Measurements from ENCODE around the gene TNFRSF4.

Gene TNFRSF4

GRCh38 chr1:1227386-1227785, 13.4 kb upstream of the TNFRSF4 start:
- no peaks in the 10 kb centered on the region for H3K27me3 ChIP-seq (replicated peaks in 2 of 5; ENCODE audit: control insufficient read depth in 4 of 5, insufficient read depth in 5 of 5, low read length in 4 of 5)
- ChIA-PET POLR2A (interaction anchor here (1.5 kb wide), 1 partner anchor 10 kb away, joined by 5 read pairs; no protein-coding TSS in a partner anchor), CTCF (interaction anchor here (1.3 to 1.7 kb wide), 2 partner anchors 106 to 243 kb away, joined by 4 read pairs; no protein-coding TSS in a partner anchor)
- H3K4me3 ChIP-seq (ENCODE audit: control insufficient read depth in 1 of 7, extremely low read depth in 1 of 7, insufficient read depth in 4 of 7, low read depth in 2 of 7, low read length in 6 of 7): no peak overlapping the region
- no peaks in the 10 kb centered on the region for H3K9me3 ChIP-seq (ENCODE audit: control extremely low read depth in 1 of 5, control insufficient read depth in 4 of 5, insufficient read depth in 2 of 5, low read depth in 1 of 5, low read length in 4 of 5)
- H3K36me3 ChIP-seq (ENCODE audit: control insufficient read depth in 4 of 4, insufficient read depth in 4 of 4, low read length in 3 of 4): peaks cover 5 to 72% (median 48%) of the 10 kb centered on the region in 4 experiments
- H3K27ac ChIP-seq (ENCODE audit: insufficient read depth in 1 of 2, low read depth in 1 of 2, low read length in 2 of 2, poor library complexity in 1 of 2, severe bottlenecking in 2 of 2): no peak overlapping the region
- DNase-seq: no peak
- WGBS (ENCODE audit: insufficient coverage): 97% methylated on average over 19 of the region's 25 CpGs
- H3K4me1 ChIP-seq (ENCODE audit: control extremely low read depth in 1 of 4, control insufficient read depth in 4 of 4, insufficient read depth in 4 of 4, low read length in 3 of 4): peaks cover 4 to 20% (median 18%) of the 10 kb centered on the region in 4 experiments

DNA sequence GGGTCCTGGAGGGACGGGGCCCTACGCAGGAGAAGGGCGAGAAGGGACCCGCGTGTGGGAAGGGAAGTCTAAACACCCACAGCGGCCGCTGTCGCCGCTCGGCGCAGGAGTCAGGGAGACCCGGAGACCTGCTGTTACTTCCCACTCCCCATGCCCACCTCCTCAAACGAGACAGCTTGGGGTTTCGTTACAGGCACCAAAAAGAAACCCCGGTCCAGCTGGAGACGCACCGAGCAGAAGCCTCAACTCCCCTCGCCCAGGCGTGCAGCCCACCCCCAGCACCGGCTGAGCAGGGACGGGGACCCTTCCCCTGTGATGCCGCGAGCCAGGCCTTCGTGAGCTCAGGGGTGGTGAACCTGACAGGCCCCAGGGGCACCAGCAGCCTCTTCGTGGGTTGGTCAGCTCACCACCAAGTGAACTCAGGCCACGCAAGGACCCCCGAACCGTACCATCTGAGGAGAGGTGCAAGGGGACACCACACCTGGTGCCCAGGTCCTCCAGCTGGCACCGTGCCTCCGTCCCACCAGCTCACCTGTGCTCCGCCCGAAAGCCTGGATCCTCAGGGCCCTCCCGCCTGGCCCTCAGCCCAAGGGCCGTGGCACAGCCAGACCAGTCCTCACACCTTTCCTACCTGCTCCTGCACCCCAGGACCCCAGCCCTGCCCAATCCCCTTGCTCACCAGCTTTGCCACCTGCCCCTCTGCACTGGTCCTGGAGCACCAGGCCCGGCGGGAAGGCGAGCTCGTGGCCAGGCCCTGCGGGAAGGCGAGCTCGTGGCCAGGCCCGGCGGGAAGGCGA, 12.8 kb upstream of the TNFRSF4 start:
- Histone ChIP-seq H3K36me3 (ENCODE audit: control insufficient read depth in 4 of 4, insufficient read depth in 4 of 4, low read length in 3 of 4) (peaks cover 5 to 77% (median 53%) of the 10 kb centered on the region in 4 experiments), H3K9me3 (ENCODE audit: control extremely low read depth in 1 of 5, control insufficient read depth in 4 of 5, insufficient read depth in 2 of 5, low read depth in 1 of 5, low read length in 4 of 5) (no peaks in the 10 kb centered on the region), H3K4me3 (ENCODE audit: control insufficient read depth in 1 of 7, extremely low read depth in 1 of 7, insufficient read depth in 4 of 7, low read depth in 2 of 7, low read length in 6 of 7) (no peak overlapping the region), H3K4me1 (ENCODE audit: control extremely low read depth in 1 of 4, control insufficient read depth in 4 of 4, insufficient read depth in 4 of 4, low read length in 3 of 4) (peaks cover 4 to 19% (median 17%) of the 10 kb centered on the region in 4 experiments), H3K27me3 (replicated peaks in 2 of 5; ENCODE audit: control insufficient read depth in 4 of 5, insufficient read depth in 5 of 5, low read length in 4 of 5) (no peaks in the 10 kb centered on the region), H3K27ac (ENCODE audit: insufficient read depth in 1 of 2, low read depth in 1 of 2, low read length in 2 of 2, poor library complexity in 1 of 2, severe bottlenecking in 2 of 2) (no peak overlapping the region)
- no peak for DNase-seq
- 97% methylated on average over 44 of the region's 44 CpGs for WGBS (ENCODE audit: insufficient coverage)
- ChIA-PET POLR2A (interaction anchor here (1.5 kb wide), 1 partner anchor 10 kb away, joined by 5 read pairs; no protein-coding TSS in a partner anchor), CTCF (interaction anchor here (1.1 to 3.1 kb wide), 4 partner anchors 104 to 242 kb away, joined by 3 to 9 read pairs (median 4); no protein-coding TSS in a partner anchor)

GRCh38 chr1:1225913-1226312, 12.0 kb upstream of the TNFRSF4 start:
- H3K4me1 ChIP-seq (ENCODE audit: control extremely low read depth in 1 of 4, control insufficient read depth in 4 of 4, insufficient read depth in 4 of 4, low read length in 3 of 4): peaks cover 3 to 14% (median 13%) of the 10 kb centered on the region in 4 experiments
- no peak overlapping the region for H3K4me3 ChIP-seq (ENCODE audit: control insufficient read depth in 1 of 7, extremely low read depth in 1 of 7, insufficient read depth in 4 of 7, low read depth in 2 of 7, low read length in 6 of 7)
- no peak for DNase-seq
- ChIA-PET CTCF (interaction anchor here (1.1 to 3.1 kb wide), 3 partner anchors 103 to 162 kb away, joined by 3 to 9 read pairs (median 4); no protein-coding TSS in a partner anchor), POLR2A (interaction anchor here (1.5 kb wide), 1 partner anchor 9 kb away, joined by 5 read pairs; no protein-coding TSS in a partner anchor)
- H3K27me3 ChIP-seq (replicated peaks in 2 of 5; ENCODE audit: control insufficient read depth in 4 of 5, insufficient read depth in 5 of 5, low read length in 4 of 5): no peaks in the 10 kb centered on the region
- H3K9me3 ChIP-seq (ENCODE audit: control extremely low read depth in 1 of 5, control insufficient read depth in 4 of 5, insufficient read depth in 2 of 5, low read depth in 1 of 5, low read length in 4 of 5): no peaks in the 10 kb centered on the region
- H3K27ac ChIP-seq (ENCODE audit: insufficient read depth in 1 of 2, low read depth in 1 of 2, low read length in 2 of 2, poor library complexity in 1 of 2, severe bottlenecking in 2 of 2): no peak overlapping the region
- H3K36me3 ChIP-seq (ENCODE audit: control insufficient read depth in 4 of 4, insufficient read depth in 4 of 4, low read length in 3 of 4): peaks cover 5 to 85% (median 55%) of the 10 kb centered on the region in 4 experiments
- WGBS (ENCODE audit: insufficient coverage): 94% methylated on average over 16 of the region's 18 CpGs

DNA sequence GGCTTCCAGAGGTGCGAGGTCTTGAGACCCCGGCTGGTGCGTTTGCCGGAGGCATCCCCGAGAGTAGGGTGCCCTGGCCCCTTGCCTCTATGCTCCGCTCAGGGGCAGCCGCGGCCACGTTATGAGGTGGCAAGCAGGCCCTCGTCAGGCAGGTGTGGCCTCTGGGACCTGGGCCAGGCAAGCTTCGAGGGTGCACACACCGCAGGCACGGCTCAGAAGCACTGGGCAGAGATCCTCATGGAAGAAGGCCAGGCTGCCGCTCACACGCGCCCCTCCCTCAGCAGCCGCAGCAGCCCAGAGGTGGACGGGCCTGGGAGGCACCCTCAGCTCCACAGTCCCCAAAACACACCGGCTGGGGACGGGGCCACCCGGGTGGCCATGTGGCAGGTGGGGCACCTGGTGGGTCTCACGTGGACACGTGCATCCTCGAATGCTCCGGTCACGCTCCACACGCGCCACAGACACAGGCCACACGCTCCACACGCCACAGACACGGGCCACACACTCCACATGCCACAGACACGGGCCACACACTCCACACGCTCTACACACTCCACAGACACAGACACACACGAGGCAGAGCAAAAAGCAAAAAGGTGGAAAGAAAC, 11.4 kb upstream of the TNFRSF4 start:
- Histone ChIP-seq H3K27me3 (replicated peaks in 2 of 5; ENCODE audit: control insufficient read depth in 4 of 5, insufficient read depth in 5 of 5, low read length in 4 of 5) (no peaks in the 10 kb centered on the region), H3K9me3 (ENCODE audit: control extremely low read depth in 1 of 5, control insufficient read depth in 4 of 5, insufficient read depth in 2 of 5, low read depth in 1 of 5, low read length in 4 of 5) (no peaks in the 10 kb centered on the region), H3K36me3 (ENCODE audit: control insufficient read depth in 4 of 4, insufficient read depth in 4 of 4, low read length in 3 of 4) (peaks cover 5 to 91% (median 57%) of the 10 kb centered on the region in 4 experiments), H3K27ac (ENCODE audit: insufficient read depth in 1 of 2, low read depth in 1 of 2, low read length in 2 of 2, poor library complexity in 1 of 2, severe bottlenecking in 2 of 2) (no peak overlapping the region), H3K4me1 (ENCODE audit: control extremely low read depth in 1 of 4, control insufficient read depth in 4 of 4, insufficient read depth in 4 of 4, low read length in 3 of 4) (peaks cover 0 to 9% (median 7%) of the 10 kb centered on the region in 4 experiments), H3K4me3 (ENCODE audit: control insufficient read depth in 1 of 7, extremely low read depth in 1 of 7, insufficient read depth in 4 of 7, low read depth in 2 of 7, low read length in 6 of 7) (no peak overlapping the region)
- ChIA-PET POLR2A (no interaction called here), CTCF (interaction anchor here (1.1 to 3.1 kb wide), 3 partner anchors 10 to 162 kb away, joined by 3 to 9 read pairs (median 4); no protein-coding TSS in a partner anchor)
- 95% methylated on average over 16 of the region's 34 CpGs for WGBS (ENCODE audit: insufficient coverage)
- no peak for DNase-seq

DNA sequence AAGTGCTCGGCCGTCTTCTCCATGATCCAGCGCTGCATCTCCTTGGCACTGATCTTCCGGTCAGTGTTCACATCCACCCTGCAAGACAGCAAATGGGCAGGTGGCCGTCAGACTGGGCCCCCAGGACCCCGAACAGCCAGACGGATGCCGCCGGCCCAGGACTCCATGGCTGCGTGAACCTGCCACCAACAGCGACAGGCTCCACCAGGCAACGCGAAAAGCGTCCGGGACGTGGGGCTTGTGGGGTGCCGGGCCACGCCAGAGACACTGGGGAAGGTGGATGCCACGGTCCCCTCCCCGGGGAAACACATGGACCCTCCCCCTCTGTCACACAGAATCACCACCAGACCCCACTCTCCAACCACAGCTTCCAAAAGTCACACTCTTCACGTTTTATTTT, 9.9 kb upstream of the TNFRSF4 start:
- WGBS (ENCODE audit: insufficient coverage): 98% methylated on average over 21 of the region's 21 CpGs
- Histone ChIP-seq H3K4me1 (ENCODE audit: control extremely low read depth in 1 of 4, control insufficient read depth in 4 of 4, insufficient read depth in 4 of 4, low read length in 3 of 4) (no peaks in the 10 kb centered on the region), H3K27ac (ENCODE audit: insufficient read depth in 1 of 2, low read depth in 1 of 2, low read length in 2 of 2, poor library complexity in 1 of 2, severe bottlenecking in 2 of 2) (no peak overlapping the region), H3K9me3 (ENCODE audit: control extremely low read depth in 1 of 5, control insufficient read depth in 4 of 5, insufficient read depth in 2 of 5, low read depth in 1 of 5, low read length in 4 of 5) (no peaks in the 10 kb centered on the region), H3K36me3 (ENCODE audit: control insufficient read depth in 4 of 4, insufficient read depth in 4 of 4, low read length in 3 of 4) (peaks cover 5 to 94% (median 65%) of the 10 kb centered on the region in 4 experiments), H3K27me3 (replicated peaks in 2 of 5; ENCODE audit: control insufficient read depth in 4 of 5, insufficient read depth in 5 of 5, low read length in 4 of 5) (no peaks in the 10 kb centered on the region), H3K4me3 (ENCODE audit: control insufficient read depth in 1 of 7, extremely low read depth in 1 of 7, insufficient read depth in 4 of 7, low read depth in 2 of 7, low read length in 6 of 7) (no peak overlapping the region)
- ChIA-PET POLR2A (interaction anchor here (1.0 kb wide), 1 partner anchor 8 kb away, joined by 4 read pairs; the partner anchor contains the start of genes B3GALT6 and SDF4), CTCF (interaction anchor here (1.5 kb wide), 1 partner anchor 8 kb away, joined by 4 read pairs; no protein-coding TSS in a partner anchor)
- no peak for DNase-seq

DNA sequence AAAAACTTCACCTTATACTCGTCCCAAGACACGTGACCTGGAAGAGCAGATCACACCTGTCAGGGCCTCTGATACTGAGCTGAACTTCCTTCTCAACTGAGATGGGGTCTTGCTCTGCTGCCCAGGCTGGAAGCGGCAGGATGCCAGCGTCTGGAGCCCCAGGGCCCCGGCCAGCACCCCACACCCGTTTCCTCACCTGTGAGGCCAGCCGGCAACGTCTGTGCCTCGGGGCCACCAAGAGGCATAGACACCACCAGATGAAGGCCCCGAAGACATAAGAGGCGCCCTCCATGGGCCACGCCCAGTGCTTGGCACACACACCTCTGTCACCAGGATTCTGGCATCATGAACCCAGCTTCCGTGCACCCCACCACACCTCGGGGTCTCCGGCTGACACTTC, 9.4 kb upstream of the TNFRSF4 start:
- Histone ChIP-seq H3K9me3 (ENCODE audit: control extremely low read depth in 1 of 5, control insufficient read depth in 4 of 5, insufficient read depth in 2 of 5, low read depth in 1 of 5, low read length in 4 of 5) (no peaks in the 10 kb centered on the region), H3K27me3 (replicated peaks in 2 of 5; ENCODE audit: control insufficient read depth in 4 of 5, insufficient read depth in 5 of 5, low read length in 4 of 5) (no peaks in the 10 kb centered on the region), H3K27ac (ENCODE audit: insufficient read depth in 1 of 2, low read depth in 1 of 2, low read length in 2 of 2, poor library complexity in 1 of 2, severe bottlenecking in 2 of 2) (no peak overlapping the region), H3K4me3 (ENCODE audit: control insufficient read depth in 1 of 7, extremely low read depth in 1 of 7, insufficient read depth in 4 of 7, low read depth in 2 of 7, low read length in 6 of 7) (no peak overlapping the region), H3K4me1 (ENCODE audit: control extremely low read depth in 1 of 4, control insufficient read depth in 4 of 4, insufficient read depth in 4 of 4, low read length in 3 of 4) (no peaks in the 10 kb centered on the region), H3K36me3 (ENCODE audit: control insufficient read depth in 4 of 4, insufficient read depth in 4 of 4, low read length in 3 of 4) (peaks cover 5 to 94% (median 63%) of the 10 kb centered on the region in 4 experiments)
- WGBS (ENCODE audit: insufficient coverage): 94% methylated on average over 13 of the region's 15 CpGs
- ChIA-PET POLR2A (interaction anchor here (1.0 kb wide), 1 partner anchor 9 kb away, joined by 4 read pairs; the partner anchor contains the start of genes B3GALT6 and SDF4), CTCF (interaction anchor here (0.8 to 1.2 kb wide), 2 partner anchors 101 to 103 kb away, joined by 3 read pairs; no protein-coding TSS in a partner anchor)
- DNase-seq: no peak
